GM20431 (cell line): ENCODE data around the gene MYZAP.

Experiments used
- in situ Hi-C: fragments of 300-500 bp; cut with MseI, MboI; formaldehyde crosslinking; loops from one replicate; pipeline ENCODE4 v1.15.0; 2020; ENCODE audit warnings: low sequenced_read_pairs; ENCODE audit not compliant: unreplicated experiment

Gene MYZAP

GRCh38 chr15:57651445-57651844, 59.7 kb downstream of the MYZAP start:
- in situ Hi-C loops = no loop called here

GRCh38 chr15:57652481-57652880, 60.8 kb downstream of the MYZAP start:
- in situ Hi-C loops = no loop called here

GRCh38 chr15:57654153-57654852, 62.6 kb downstream of the MYZAP start:
- in situ Hi-C loops = no loop called here

DNA sequence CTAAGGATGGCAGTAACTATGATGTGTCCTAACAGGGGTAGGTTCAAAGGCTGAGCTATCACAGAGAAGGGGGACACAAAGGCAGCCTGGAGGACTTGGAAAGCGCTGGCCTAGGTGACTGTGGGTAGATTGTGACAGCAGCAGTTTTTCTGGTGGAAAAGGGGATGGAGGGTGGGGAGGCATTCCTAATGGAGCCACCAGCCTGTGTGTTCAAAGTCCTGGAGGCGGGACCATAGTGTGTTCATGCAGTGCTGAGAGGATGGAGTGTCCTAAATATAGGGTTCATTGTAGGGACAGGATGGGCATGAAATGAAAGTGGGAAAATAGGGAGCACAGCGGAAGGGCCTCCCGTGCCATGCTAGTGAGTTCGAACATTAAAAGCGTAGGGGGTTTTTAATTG, 63.3 kb downstream of the MYZAP start:
- in situ Hi-C loops = no loop called here

- in situ Hi-C loops = no loop called here
Measured at GRCh38 chr15:57655809-57656208, 64.1 kb downstream of the MYZAP start.

- in situ Hi-C loops = no loop called here
Measured at GRCh38 chr15:57656434-57656833, 64.7 kb downstream of the MYZAP start.

GRCh38 chr15:57657619-57658018, 65.9 kb downstream of the MYZAP start:
- in situ Hi-C loops = no loop called here

DNA sequence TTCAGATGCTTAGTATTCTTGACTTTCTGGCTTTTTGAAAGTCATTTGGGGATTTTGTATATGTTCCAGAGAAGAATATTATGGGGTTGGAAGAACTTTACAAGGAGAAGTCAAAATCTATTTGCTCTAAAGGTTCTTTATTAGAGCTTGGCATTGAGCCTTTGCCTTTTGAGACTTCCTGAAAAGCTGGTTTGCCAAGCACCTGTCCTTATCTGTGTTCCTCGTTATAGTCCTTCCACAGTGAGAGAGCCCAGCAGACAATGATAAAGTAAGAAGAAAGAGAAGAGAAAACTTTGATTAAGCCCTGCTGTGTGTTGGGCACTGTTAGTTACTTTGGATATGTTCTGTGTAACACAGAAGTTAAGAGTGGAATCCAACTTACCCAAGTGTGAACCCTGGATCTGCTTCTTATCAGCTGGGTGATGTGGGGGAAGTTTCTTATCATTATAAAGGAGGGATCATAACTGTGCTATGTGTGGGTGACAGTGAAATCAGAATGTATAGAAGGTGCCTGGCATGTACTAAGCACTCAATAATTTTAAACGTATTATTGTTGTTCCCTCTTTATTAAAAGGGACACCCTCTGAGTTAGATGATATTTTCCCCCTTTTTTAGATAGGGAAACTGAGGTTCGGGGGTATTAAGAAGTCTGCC, 70.5 kb downstream of the MYZAP start:
- in situ Hi-C loops = no loop called here

DNA sequence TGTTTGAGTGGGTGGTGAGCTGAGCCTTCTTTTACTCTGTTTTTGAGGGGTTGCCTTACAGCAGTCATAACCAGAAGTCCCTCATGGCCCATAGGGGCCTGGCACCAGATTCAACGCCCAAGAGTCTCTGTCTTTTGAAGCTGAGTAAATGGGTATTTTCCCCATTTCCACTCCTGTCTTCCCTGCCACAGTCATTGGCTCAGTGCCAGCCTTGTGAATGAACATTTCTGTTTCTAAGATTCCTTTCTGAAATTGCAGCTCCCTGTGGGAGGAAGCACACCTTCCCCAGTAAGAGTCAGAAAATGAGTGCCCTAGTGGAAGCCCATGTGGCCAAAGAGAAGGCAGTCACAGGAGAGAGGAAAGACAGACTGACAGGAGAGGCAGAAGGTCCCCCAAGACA, 71.1 kb downstream of the MYZAP start:
- in situ Hi-C loops = no loop called here

GRCh38 chr15:57663262-57663661, 71.6 kb downstream of the MYZAP start:
- in situ Hi-C loops = no loop called here

DNA sequence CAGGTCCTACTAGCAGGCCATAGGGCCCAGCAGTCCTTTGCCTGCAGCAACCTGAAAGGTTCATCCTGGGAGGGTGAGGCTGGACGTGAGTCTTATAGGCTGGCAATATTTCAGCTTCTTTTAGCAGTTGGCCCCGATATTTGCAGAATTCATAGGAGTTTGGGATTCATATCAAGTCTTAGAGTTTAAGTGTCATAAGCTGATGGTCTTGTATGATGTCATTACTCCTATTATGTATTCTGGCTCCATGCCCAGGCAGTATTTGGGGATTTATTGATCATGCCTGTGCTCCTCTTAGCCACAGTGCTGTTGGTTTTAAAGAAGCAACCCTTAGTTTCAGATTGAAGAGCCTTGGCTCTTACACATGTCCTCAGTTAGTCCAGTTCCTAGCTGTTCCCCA, 73.5 kb downstream of the MYZAP start:
- in situ Hi-C loops = no loop called here

GRCh38 chr15:57665939-57666338, 74.2 kb downstream of the MYZAP start:
- in situ Hi-C loops = no loop called here

- in situ Hi-C loops = no loop called here
Measured at GRCh38 chr15:57667171-57667849, 75.6 kb downstream of the MYZAP start.

GRCh38 chr15:57668016-57668415, 76.3 kb downstream of the MYZAP start:
- in situ Hi-C loops = no loop called here

DNA sequence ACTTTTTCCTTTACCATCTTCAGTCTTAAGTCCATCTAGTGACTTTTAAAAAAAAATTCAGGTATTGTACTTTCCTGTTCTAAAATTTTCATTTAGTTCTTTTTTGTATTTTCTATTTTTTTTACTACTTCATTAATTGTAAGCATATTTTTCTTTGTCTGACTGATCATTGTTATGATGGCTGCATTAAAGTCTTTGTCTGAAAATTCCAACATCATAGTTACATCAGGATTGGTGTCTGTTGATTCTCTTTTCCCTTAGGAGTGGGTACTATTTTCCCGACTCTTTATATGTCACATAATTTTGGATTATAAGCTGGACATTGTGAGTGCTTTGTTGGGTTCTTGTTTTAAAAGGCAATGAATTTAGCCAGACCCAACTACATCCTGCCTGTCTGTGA, 79.9 kb downstream of the MYZAP start:
- in situ Hi-C loops = no loop called here

DNA sequence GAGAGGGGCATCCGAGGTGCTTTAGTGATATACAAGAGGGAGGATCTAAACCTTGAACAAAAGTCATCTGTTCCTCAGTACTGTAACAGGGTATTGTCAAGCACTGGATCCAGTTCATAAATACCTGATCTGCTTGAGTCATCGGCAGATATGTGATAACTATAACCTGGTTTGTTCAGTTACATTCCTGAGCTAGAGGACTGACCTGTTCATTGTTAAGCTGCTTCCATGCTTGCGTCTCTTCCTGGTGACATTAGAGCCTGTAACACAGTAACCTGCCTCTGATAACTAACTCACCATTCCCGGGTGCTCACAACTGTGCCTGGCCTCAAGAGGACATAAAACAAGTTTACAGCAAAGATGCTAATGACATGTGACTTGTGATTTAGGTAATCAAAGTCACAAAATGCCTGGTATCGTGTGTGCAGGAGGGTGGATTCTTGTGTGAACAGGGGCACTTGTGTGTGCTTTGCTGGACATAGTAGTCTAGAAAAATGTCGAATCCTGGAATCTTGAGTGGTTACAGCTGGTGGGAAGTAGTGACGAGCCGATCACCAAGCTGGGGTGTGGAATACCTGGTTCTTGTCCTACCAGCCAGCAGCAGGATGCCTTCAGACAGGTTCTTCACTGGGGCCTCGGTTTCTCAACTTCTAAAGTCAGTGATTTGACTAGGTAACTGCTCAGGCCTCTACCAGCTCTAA, 83.9 kb downstream of the MYZAP start:
- in situ Hi-C loops = no loop called here

GRCh38 chr15:57676585-57676984, 84.9 kb downstream of the MYZAP start:
- in situ Hi-C loops = no loop called here

DNA sequence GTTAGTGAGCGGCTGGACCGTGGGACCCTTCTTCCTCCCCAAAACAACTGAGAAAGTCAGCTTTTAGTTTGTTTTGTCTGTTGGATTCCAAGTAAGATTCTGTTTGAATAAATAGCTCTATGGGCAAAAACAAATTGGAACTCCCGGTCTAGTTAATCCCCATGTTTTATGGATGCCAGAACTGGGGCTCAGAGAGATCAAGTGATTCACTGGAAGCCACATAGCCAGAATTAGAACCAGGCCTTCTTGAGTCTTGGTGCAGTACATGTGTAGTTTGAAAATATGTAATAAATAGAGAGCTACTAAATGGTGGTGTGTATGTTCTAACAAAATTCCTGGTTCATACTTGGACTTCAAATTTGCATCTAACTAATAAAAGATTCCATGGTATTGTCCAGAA, 85.5 kb downstream of the MYZAP start:
- in situ Hi-C loops = no loop called here

DNA sequence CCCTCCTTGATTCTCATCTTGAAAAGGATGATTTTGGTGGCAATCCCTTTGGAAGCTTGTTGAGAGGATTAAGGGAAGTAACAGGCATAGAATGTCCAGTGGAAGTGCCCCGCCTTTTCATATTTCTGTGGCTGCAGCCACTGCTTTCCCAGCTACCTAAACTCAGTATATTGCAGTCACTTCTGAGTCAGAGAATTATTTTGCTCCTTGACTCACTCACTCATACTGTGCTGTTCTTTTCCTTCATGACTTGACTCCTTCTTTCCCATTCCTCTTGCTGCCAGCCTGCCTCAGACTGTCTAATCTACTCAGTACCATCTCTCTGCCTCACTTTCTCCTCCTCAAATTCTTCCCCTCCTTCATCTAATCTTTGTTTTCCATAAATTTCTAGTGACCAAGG, 88.3 kb downstream of the MYZAP start:
- in situ Hi-C loops = no loop called here

- in situ Hi-C loops = no loop called here
Measured at GRCh38 chr15:57681011-57681410, 89.3 kb downstream of the MYZAP start.

DNA sequence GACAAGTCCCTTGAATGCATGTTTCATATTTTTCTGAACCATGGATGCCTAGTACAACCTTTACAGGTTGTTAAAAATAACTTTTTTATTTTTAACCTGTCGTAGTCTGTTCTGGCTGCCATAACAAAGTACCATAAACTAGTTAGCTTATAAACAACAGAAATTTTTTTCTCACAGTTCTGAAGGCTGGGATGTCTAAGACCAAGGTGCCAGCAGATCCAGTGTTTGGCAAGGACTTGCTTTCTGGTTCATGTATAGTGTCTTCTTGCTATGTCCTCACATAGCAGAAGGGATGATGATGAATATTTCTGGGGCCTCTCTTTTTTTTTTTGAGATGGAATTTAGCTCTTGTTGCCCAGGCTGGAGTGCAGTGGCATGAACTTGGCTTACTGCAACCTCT, 91.8 kb downstream of the MYZAP start:
- in situ Hi-C loops = no loop called here
